Activated T-cell treated with anti-CD3 and anti-CD28 coated beads for 4 hours (primary cell): ENCODE measurements around the gene ETV2.
"Not testable (repeated sequence)": the region's sequence is repeated elsewhere in the genome, so short reads cannot be mapped to it uniquely, and the experiment has no call there.

Experiments used
- DNase-seq: peaks from one replicate; pipeline ENCODE4 v3.0.0-alpha.2; 2020

The ETV2 gene

DNA sequence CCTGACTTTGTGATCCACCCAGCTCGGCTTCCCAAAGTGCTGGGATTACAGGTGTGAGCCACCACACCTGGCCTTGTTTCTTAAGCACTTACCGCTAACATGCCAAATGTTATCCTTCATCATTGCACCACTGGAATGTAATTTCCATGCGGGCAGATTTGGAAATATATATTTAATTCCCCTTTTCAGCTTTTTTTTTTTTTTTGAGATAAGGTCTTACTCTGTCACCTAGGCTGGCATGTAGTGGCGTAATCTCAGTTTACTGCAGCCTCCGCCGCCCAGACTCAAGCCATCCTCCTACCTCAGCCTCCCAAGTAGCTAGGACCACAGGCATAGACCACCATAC lies 20.4 kb downstream of the ETV2 start:
- no peak for DNase-seq

DNA sequence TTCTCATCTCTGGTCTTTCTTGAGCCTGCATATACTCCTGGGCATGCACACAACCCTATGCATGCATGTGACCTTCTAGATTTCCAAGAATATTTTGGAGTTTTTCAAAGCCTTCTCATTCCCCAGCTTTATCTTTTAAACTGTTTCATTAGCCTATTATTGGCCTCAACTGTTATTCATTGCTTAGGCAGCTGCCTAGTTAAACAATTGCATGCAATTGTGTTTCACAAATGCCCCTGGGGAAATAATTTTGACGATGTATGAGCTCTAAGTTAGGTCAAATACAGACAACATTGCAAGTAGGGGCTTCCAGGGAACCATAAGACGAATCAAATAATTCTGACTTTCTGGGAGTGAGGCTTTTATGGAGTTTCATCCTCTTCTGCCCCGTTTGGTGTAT lies 22.4 kb downstream of the ETV2 start:
- no peak for DNase-seq

DNA sequence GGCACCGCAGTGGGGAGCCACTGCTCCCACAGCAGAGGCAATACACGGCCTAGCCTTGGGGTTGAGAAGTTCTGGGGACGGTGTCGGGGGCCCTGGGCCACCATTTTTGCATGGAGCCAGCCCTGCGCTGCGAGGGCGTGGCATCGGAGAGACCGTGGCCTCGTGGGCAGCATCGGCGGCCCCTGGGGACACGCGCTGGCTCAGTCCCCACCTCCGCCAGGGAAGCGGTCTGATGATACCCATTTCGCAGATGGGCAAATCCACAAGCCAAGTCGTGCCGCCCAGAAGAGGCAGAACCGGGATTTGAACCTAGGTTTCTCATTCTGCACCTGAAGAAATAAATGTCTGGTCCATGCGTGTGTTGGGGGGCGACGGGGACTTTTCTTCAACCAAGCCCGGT lies 23.6 kb downstream of the ETV2 start:
- no peak for DNase-seq

DNA sequence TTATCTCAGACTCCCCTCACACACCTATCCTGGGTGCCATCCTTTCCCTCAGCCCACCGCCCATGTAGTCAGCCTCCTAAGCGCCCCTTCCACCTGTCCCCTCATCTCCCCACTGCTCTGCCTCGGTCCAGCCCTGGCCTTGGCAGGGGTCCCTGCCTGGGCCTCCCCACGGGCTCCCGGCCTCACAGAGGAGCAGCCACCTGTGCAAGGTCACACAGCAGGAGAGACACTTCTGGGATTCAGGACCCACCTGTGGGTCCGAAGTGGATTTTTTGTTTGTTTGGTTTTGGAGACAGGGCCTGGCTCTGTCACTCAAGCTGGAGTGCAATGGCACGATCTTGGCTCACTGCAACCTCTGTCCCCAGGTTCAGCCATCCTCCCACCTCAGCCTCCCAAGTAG lies 24.1 kb downstream of the ETV2 start:
- DNase-seq = no peak

DNA sequence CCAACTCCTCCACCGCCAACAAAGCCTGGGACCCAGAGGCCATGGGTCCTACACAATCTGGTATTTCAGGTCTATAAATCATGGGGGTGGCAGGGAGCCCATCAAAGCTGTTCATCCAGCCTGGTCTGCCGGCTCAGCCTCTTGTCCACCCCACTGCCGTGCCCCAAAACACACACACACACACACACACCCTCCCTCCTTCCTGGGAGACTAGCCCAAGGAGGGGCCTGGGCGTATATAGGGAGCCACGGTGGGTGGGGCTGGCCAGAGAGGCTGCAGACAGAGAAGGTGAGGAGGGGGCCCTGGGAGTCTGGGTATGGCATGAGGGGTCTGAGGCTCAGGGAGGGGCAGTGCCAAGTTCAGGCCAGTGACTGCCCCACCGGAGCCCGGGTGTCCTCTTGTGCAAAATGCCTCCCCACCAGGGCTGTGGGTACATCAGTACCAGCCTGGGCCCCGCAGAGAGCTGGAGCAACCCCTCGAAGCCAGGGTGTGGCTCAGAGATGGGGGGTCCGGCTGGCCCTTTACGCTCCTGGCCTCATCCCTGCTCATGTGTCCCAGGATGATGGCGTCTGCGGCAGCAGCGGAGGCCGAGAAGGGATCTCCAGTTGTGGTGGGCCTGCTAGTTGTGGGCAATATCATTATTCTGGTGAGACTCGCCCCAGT lies 24.8 kb downstream of the ETV2 start, which contains the start of gene UPK1A:
UPK1A (plus strand) TSS at position 267 of the 663 bp plus-strand sequence; CDS start at position 563, 296 bp downstream.
- no peak for DNase-seq

DNA sequence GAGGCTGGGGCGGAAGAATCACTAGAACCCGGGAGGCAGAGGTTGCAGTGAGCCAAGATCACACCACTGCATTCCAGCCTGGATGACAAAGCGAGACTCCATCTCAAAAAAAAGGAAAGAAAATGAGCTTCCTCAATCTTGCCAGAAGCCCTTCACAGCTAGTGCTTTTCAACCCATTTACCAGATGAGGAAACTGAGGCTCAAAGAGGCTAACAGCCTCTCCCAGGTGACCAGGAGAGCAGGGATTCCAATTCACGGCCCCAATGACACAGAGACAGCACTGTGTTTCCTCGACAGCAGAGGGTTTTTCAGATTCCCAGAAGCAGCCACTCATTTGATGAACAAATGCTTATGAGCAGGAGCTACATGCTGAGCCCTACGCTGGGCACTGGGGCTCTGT lies 28.0 kb downstream of the ETV2 start:
- DNase-seq = no peak

DNA sequence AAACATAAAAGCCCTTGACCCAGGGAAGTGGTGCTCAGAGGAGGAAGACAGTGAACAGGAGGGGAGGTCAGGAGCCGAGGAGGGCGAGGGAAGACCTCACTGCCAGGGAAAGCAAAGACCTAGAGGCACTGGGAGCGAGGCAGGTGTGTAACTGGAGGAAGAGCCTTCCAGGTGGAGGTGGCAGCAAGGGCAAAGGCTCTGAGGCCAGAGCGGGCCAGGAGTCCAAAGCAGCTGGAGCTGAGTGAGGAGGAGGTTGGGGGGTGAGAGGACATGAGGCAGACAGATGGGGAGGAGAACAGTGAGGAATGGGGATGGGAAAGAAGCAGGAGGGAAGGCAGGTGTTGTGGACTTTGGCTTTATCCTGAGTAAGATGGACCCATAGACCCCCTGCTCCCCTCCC lies 28.4 kb downstream of the ETV2 start:
- no peak for DNase-seq

DNA sequence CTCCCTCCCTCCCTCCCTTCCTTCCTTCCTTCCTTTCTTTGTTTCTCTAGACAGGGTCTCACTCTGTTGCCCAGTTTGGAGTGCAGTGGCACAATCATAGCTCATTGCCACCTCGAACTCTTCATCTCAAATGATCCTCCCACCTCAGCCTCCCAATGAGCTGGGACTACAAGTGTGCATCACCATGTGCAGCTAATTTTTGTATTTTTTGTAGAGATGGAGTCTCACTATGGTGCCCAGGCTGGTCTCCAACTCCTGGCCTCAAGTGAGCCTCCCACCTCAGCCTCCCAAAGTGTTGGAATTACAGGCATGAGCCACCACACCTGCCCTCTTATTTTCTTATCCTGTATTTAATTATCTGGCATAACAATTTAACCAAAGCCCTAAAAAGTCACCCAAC lies 29.1 kb downstream of the ETV2 start:
- DNase-seq = no peak

DNA sequence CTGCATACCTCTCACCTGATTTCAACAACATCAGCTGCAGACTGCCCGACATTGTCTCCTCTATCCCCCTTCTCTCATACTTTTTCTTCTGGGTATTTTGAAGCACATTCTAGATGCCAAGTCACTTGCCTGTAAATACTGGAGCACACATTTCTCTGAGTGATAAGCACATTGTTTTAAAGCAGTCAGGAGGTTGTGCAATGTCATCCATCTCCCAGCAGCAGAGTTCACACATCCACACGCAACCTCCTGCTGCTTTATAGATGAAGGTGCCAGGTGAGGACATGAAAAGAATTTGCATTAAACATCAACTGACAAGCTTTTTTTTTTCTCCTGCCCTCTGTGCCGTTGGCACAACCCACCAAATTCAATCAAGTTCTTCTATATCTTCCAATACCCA lies 30.3 kb downstream of the ETV2 start:
- no peak for DNase-seq

DNA sequence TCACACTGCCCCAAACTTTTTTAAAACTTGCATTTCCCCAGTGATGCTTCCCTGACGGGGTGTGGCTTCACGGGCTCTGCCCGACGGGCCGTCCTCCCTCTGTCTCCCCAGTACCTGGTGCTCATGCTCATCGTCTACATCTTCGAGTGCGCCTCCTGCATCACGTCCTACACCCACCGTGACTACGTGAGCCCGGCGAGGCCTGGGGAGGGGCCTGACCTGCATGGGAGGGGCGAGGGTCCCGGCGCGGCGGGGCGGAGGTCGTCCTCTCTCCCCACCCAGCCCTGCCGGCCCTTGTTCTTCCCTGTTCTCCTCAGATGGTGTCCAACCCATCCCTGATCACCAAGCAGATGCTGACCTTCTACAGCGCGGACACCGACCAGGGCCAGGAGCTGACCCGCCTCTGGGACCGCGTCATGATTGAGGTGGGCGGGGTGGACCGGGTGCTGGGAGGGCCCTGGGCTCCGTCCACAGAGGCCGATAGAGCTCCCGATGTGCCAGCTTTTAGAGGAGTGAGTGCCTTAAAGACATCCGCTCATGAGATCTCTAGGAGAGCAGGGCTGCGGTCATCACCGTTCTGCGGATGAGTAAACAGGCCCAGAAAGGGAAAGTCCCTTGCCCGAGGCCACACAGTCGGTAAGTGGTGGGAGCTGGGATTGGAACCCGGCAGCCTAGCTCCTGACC lies 31.7 kb downstream of the ETV2 start:
- DNase-seq = peak; percentile 21

DNA sequence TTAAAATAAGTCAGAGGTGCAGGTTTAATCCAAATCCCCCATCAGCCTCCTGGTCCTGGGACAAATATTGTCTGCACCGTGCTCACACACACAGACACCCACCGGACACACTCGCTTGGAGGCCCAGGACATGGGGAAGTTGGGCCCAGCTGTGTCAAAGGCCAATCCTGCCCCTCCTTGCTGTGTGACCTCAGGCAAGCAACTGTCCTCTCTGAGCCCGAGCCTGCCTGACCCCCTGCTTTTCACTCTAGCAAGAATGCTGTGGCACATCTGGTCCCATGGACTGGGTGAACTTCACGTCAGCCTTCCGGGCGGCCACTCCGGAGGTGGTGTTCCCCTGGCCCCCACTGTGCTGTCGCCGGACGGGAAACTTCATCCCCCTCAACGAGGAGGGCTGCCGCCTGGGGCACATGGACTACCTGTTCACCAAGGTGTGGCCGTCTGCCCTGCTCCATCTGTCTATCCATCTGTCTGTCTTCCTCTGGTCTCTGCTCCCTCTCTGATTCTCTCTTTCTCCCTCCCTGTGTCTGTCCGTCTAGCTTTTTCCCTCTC lies 34.1 kb downstream of the ETV2 start:
- no peak for DNase-seq

DNA sequence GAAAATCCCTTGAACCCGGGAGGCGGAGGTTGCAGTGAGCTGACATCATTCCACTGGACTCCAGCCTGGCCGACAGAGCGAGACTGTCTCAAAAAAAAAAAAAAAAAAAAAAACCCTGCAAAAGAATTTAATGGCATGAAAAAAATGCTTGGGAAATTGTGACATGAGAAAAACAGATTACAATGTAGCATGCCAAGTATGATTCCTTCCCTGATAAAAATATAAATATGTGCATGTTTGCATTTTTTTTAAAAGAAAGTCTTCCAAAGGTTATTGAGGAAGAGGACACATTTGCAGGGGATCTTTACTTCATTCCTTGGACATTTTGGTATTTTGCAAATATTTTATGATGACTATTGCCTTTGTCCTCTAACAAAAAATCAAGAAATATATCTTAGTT lies 48.3 kb downstream of the ETV2 start:
- DNase-seq = no peak

DNA sequence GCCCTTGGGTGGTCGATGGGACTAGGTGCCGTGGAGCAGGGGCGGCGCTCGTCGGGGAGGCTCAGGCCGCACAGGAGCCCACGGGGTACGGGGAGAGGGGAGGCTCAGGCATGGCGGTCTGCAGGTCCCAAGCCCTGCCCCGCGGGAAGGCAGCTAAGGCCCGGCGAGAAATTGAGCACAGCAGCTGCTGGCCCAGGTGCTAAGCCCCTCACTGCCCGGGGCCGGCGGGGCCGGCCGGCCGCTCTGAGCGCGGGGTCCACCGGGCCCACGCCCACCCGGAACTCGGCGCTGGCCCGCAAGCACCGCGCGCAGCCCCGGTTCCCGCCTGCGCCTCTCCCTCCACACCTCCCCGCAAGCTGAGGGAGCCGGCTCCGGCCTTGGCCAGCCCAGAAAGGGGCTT lies 49.6 kb downstream of the ETV2 start:
- DNase-seq = not testable (repeated sequence)

DNA sequence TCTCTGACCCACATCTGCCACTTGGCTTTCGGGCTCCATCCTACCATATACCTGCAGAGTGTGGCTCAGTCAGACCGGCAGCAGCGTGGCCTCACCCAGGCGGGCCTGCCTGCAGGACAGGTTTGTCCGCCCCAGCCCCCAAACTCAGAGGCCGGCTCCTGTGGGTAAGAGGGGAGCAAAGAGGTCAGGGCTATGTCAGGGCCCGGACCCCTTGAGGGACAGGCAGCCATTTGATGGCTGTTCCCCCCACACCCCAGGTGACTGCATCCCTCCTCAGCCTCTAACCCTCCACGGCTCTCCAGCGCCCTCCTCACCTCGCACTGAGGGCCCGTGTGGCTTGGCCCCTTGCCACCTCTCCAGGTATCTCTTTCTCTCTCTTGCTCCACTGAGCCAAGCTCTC lies 50.5 kb downstream of the ETV2 start:
- no peak for DNase-seq

DNA sequence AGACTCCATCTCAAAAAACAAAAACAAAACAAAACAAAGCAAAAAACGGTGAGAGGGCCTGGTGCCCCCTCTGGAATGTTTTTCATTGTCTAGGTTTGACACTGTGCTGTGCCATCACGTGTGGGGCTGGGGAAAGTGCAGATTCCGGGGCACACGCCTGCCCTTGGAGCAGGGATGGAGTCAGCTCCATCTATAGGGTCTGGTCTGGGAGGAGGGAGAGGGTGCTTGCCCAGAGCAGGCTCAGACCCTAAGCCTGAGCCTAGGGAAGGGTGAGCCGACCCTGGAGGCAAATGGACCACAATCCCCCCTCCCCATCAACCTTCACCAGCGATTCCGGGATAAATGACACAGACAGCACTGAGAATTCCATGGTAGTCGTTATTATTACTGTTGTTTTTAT lies 51.9 kb downstream of the ETV2 start:
- no peak for DNase-seq

DNA sequence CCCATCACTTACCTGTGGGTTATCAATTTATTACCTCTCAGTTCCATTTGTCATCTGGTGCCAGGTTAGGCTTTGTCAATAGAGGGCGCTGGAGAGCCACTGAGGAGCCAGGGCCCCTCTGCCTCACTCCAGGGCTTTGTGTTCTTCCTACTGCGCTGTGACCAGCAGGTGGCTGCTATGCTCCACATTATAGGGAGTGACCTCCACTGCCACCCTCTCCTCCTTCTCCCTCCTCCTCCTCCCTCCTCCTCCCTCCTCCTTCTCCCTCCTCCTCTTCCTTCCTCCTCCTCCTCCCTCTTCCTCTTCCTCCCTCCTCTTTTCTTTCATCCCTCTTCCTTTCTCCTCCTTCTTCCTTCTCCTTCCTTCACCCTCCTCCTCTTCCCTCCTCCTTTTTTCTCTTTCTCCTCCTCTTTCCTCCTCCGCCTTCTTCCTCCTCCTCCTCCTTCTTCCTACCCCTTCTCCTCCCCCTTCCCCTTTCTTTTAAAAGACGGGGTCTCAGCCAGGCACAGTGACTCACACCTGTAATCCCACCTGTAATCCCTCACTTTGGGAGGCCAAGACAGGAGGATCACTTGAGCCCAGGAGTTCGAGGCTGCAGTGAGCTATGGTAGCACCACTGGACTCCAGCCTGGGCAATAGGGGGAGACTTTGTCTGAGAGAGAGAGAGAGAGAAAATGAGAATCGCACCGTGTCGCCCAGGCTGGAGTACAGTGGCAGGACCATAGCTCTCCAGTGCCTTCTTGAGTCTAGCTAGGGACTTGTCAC lies 52.5 kb downstream of the ETV2 start:
- DNase-seq = peak; percentile 90
